ENCODE data around the gene AMOTL1. TPM values are rescaled to one million over a fixed set of nuclear protein-coding genes. Genes with fewer than 3 reads are reported as not detected.
"Not testable (repeated sequence)": the region's sequence is repeated elsewhere in the genome, so short reads cannot be mapped to it uniquely, and the experiment has no call there.

The AMOTL1 gene
- total RNA-seq, 1 donor from 2014 or later, result 64.8 TPM

- Mint-ChIP-seq H3K36me3 (peaks cover 9% of the 10 kb centered on the region), H3K4me1 (ENCODE audit: unreplicated experiment) (peaks cover 58% of the 10 kb centered on the region), H3K9me3 (no peaks in the 10 kb centered on the region), H3K27me3 (no peaks in the 10 kb centered on the region), H3K27ac (peak overlapping the region; percentile 13), H3K4me3 (no peak overlapping the region)
- TF ChIP-seq, protein P1, sequence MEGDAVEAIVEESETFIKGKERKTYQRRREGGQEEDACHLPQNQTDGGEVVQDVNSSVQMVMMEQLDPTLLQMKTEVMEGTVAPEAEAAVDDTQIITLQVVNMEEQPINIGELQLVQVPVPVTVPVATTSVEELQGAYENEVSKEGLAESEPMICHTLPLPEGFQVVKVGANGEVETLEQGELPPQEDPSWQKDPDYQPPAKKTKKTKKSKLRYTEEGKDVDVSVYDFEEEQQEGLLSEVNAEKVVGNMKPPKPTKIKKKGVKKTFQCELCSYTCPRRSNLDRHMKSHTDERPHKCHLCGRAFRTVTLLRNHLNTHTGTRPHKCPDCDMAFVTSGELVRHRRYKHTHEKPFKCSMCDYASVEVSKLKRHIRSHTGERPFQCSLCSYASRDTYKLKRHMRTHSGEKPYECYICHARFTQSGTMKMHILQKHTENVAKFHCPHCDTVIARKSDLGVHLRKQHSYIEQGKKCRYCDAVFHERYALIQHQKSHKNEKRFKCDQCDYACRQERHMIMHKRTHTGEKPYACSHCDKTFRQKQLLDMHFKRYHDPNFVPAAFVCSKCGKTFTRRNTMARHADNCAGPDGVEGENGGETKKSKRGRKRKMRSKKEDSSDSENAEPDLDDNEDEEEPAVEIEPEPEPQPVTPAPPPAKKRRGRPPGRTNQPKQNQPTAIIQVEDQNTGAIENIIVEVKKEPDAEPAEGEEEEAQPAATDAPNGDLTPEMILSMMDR (conservative IDR thresholded peaks at IDR 0.05), result no peak
- no peak for DNase-seq (ENCODE audit: extremely low spot score, unreplicated experiment)
Measured at GRCh38 chr11:94790197-94790596, 22.0 kb downstream of the AMOTL1 start.

- H3K4me1 Mint-ChIP-seq (ENCODE audit: unreplicated experiment), result peaks cover 53% of the 10 kb centered on the region
Measured at GRCh38 chr11:94790661-94791180, 22.6 kb downstream of the AMOTL1 start.

GRCh38 chr11:94791216-94791889 lies 23.2 kb downstream of the AMOTL1 start:
- TF ChIP-seq, protein P1 (conservative IDR thresholded peaks at IDR 0.05), result no peak
- Mint-ChIP-seq H3K36me3 (peaks cover 12% of the 10 kb centered on the region), H3K27me3 (no peaks in the 10 kb centered on the region), H3K4me3 (no peak overlapping the region), H3K9me3 (no peaks in the 10 kb centered on the region), H3K4me1 (ENCODE audit: unreplicated experiment) (peaks cover 53% of the 10 kb centered on the region), H3K27ac (no peak overlapping the region)
- DNase-seq (ENCODE audit: extremely low spot score, unreplicated experiment), result no peak

More at GRCh38 chr11:94790661-94791180, 22.6 kb downstream of the AMOTL1 start:
- H3K36me3 Mint-ChIP-seq, result peaks cover 12% of the 10 kb centered on the region
- DNase-seq (ENCODE audit: extremely low spot score, unreplicated experiment), result no peak
- peak overlapping the region; percentile 15 for H3K27ac Mint-ChIP-seq
- H3K4me3 Mint-ChIP-seq, result no peak overlapping the region
- no peaks in the 10 kb centered on the region for H3K9me3 Mint-ChIP-seq
- TF ChIP-seq, protein P1 (conservative IDR thresholded peaks at IDR 0.05), result no peak
- H3K27me3 Mint-ChIP-seq, result no peaks in the 10 kb centered on the region

DNA sequence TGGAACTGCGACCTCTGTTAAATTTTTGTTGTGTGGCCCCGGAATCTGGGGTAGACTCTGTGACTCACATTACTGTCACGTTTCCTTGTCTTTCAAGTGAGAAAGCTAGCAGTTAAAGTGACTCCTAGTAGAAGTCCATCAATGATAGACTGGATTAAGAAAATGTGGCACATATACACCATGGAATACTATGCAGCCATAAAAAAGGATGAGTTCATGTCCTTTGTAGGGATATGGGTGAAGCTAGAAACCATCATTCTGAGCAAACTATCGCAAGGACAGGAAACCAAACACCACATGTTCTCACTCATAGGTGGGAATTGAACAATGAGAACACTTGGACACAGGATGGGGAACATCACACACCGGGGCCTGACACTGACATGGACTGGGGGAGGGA lies 23.8 kb downstream of the AMOTL1 start:
- Mint-ChIP-seq H3K4me1 (ENCODE audit: unreplicated experiment) (peaks cover 49% of the 10 kb centered on the region), H3K36me3 (peaks cover 12% of the 10 kb centered on the region)
- not testable (repeated sequence) for H3K4me3 Mint-ChIP-seq; DNase-seq (ENCODE audit: extremely low spot score, unreplicated experiment); H3K27ac Mint-ChIP-seq; H3K27me3 Mint-ChIP-seq; H3K9me3 Mint-ChIP-seq

DNA sequence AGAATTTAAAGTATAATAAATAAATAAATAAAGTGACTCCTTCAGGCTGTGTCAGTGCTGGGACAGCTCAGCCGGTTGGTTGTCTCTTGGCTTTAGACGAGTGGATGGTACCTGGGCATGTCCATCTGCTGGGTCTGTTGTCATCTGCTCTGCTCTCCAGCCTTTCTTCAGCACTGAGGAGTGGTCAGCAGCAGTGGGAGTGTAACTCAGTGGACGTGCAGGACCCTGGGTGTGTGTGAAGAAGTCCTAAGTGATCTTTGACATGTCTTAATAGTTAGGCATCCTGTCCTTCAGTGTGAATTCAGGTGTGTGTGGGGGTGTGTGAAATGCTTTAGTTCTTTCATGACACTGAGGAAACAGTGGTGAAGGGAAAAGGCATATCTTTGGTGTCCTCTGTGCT lies 24.3 kb downstream of the AMOTL1 start:
- H3K4me1 Mint-ChIP-seq (ENCODE audit: unreplicated experiment), result peaks cover 45% of the 10 kb centered on the region
- H3K9me3 Mint-ChIP-seq, result no peaks in the 10 kb centered on the region
- H3K36me3 Mint-ChIP-seq, result peaks cover 12% of the 10 kb centered on the region
- TF ChIP-seq, protein P1 (conservative IDR thresholded peaks at IDR 0.05), result no peak
- no peaks in the 10 kb centered on the region for H3K27me3 Mint-ChIP-seq
- no peak for DNase-seq (ENCODE audit: extremely low spot score, unreplicated experiment)
- H3K27ac Mint-ChIP-seq, result no peak overlapping the region
- H3K4me3 Mint-ChIP-seq, result no peak overlapping the region

GRCh38 chr11:94793002-94793401 lies 24.8 kb downstream of the AMOTL1 start:
- H3K4me1 Mint-ChIP-seq (ENCODE audit: unreplicated experiment), result peaks cover 45% of the 10 kb centered on the region
- TF ChIP-seq, protein P1 (conservative IDR thresholded peaks at IDR 0.05), result no peak
- DNase-seq (ENCODE audit: extremely low spot score, unreplicated experiment), result no peak
- no peaks in the 10 kb centered on the region for H3K27me3 Mint-ChIP-seq
- H3K36me3 Mint-ChIP-seq, result peaks cover 12% of the 10 kb centered on the region
- H3K9me3 Mint-ChIP-seq, result no peaks in the 10 kb centered on the region
- no peak overlapping the region for H3K27ac Mint-ChIP-seq
- no peak overlapping the region for H3K4me3 Mint-ChIP-seq

Measured in type B pancreatic cell (in vitro differentiated cells).